HEK293 (cell line): Measurements from ENCODE around the gene PDE4D.

ENCODE experiments used
- FEZF1 ChIP-seq: fragments of 450-650 bp; formaldehyde crosslinking; IDR thresholded peaks from 2 replicates; pipeline ENCODE4 v1.5.1; 2016; ENCODE audit warnings: missing biosample characterization, missing genetic modification characterization
- HIC1 ChIP-seq: fragments of 450-650 bp; formaldehyde crosslinking; IDR thresholded peaks from 2 replicates; pipeline ENCODE4 v1.5.1; 2016; ENCODE audit warnings: missing biosample characterization, missing genetic modification characterization
- HOXD13 ChIP-seq: sonication (generic); formaldehyde crosslinking; IDR thresholded peaks from 2 replicates; pipeline ENCODE4 v1.8.0; 2022; ENCODE audit warnings: missing genetic modification reagents, borderline replicate concordance
- INSM2 ChIP-seq: fragments of 450-650 bp; formaldehyde crosslinking; IDR thresholded peaks from 2 replicates; pipeline ENCODE4 v1.5.1; 2016; ENCODE audit warnings: missing biosample characterization, missing genetic modification characterization
- KLF10 ChIP-seq: fragments of 450-650 bp; IDR thresholded peaks from 2 replicates; pipeline ENCODE4 v1.5.1; 2018; ENCODE audit warnings: missing biosample characterization, mild to moderate bottlenecking, missing genetic modification characterization
- PRDM2 ChIP-seq: fragments of 450-650 bp; formaldehyde crosslinking; IDR thresholded peaks from 2 replicates; pipeline ENCODE4 v1.5.1; 2016; ENCODE audit warnings: missing biosample characterization, missing genetic modification characterization, borderline replicate concordance
- REPIN1 ChIP-seq: fragments of 450-650 bp; formaldehyde crosslinking; IDR thresholded peaks from 2 replicates; pipeline ENCODE4 v1.5.1; 2017; ENCODE audit warnings: missing biosample characterization, missing genetic modification characterization, low read depth
- ZBTB1 ChIP-seq: fragments of 450-650 bp; formaldehyde crosslinking; IDR thresholded peaks from 2 replicates; pipeline ENCODE4 v1.5.1; 2016; ENCODE audit warnings: missing biosample characterization, missing genetic modification characterization
- ZBTB10 ChIP-seq: fragments of 450-650 bp; formaldehyde crosslinking; IDR thresholded peaks from 2 replicates; pipeline ENCODE4 v1.5.1; 2016; ENCODE audit warnings: missing biosample characterization, missing genetic modification characterization
- ZNF138 ChIP-seq: fragments of 450-650 bp; formaldehyde crosslinking; IDR thresholded peaks from 2 replicates; pipeline ENCODE4 v1.5.1; 2016; ENCODE audit warnings: missing biosample characterization, missing genetic modification characterization, borderline replicate concordance
- ZNF18 ChIP-seq: fragments of 450-650 bp; formaldehyde crosslinking; IDR thresholded peaks from 2 replicates; pipeline ENCODE4 v1.5.1; 2016; ENCODE audit warnings: missing biosample characterization, missing genetic modification characterization
- ZNF184 ChIP-seq: fragments of 450-650 bp; IDR thresholded peaks from 2 replicates; pipeline ENCODE4 v1.5.1; 2018; ENCODE audit warnings: missing biosample characterization, mild to moderate bottlenecking, missing genetic modification characterization
- ZNF280C ChIP-seq: fragments of 450-650 bp; formaldehyde crosslinking; IDR thresholded peaks from 2 replicates; pipeline ENCODE4 v1.5.1; 2016; ENCODE audit warnings: missing biosample characterization, missing genetic modification characterization
- ZNF362 ChIP-seq: fragments of 450-650 bp; formaldehyde crosslinking; IDR thresholded peaks from 2 replicates; pipeline ENCODE4 v1.5.1; 2016; ENCODE audit warnings: missing biosample characterization, missing genetic modification characterization
- ZNF404 ChIP-seq: fragments of 450-650 bp; formaldehyde crosslinking; IDR thresholded peaks from 2 replicates; pipeline ENCODE4 v1.5.1; 2017; ENCODE audit warnings: missing biosample characterization, missing genetic modification characterization
- ZNF549 ChIP-seq: fragments of 450-650 bp; IDR thresholded peaks from 2 replicates; pipeline ENCODE4 v1.5.1; 2018; ENCODE audit warnings: missing biosample characterization, missing genetic modification characterization, mild to moderate bottlenecking, inconsistent platforms, moderate library complexity
- ZNF654 ChIP-seq: fragments of 450-650 bp; formaldehyde crosslinking; IDR thresholded peaks from 2 replicates; pipeline ENCODE4 v1.5.1; 2016; ENCODE audit warnings: low read depth, missing biosample characterization, missing genetic modification characterization
- ZNF792 ChIP-seq: fragments of 450-650 bp; formaldehyde crosslinking; IDR thresholded peaks from 2 replicates; pipeline ENCODE4 v1.5.1; 2016; ENCODE audit warnings: missing biosample characterization, missing genetic modification characterization

Gene PDE4D

GRCh38 chr5:59125011-59125961 lies 768.2 kb downstream of the PDE4D start (continued):
- TF ChIP-seq PRDM2 (tag by site-specific recombination) (no peak), ZNF280C (no peak), ZNF792 (no peak), HIC1 (tag by site-specific recombination) (no peak), ZBTB10 (tag by site-specific recombination) (no peak), ZNF18 (tag by site-specific recombination) (no peak), REPIN1 (tag by site-specific recombination) (no peak), ZNF362 (tag by site-specific recombination) (no peak), ZNF404 (tag by site-specific recombination) (no peak), INSM2 (tag by site-specific recombination) (peak; percentile 67; the same call in 1 of the 2 replicates), ZNF184 (tag by site-specific recombination) (no peak), ZNF138 (tag by site-specific recombination) (no peak), KLF10 (tag by site-specific recombination) (no peak), ZBTB1 (no peak), ZNF654 (tag by site-specific recombination) (0 out of 2 replicates have a peak, but pooled peaks have one; percentile 3), FEZF1 (tag by site-specific recombination) (peak; percentile 88), HOXD13 (CRISPR knock-in tag) (no peak), ZNF549 (tag by site-specific recombination) (no peak)
